Measurements from ENCODE around the gene ITCH.

DNA sequence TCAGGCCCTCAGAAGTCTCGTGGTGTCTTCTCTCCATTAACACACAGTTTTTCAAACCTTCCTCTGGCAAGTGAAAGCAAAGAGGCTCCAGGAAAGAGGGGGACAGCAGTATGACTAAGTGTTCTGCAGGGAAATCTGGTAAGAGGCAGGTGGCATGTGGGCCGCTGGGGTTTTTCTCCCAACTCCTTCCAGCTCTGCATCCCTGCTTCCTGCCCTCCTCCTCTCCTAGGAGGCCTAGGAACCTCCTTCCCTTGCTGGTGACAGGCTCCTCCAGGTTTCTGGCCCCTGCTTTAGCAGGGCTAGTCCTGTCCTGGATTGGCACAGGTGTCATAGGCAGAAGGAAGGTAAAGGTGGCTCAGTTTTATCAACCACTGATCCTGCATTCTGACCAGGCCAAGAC lies 7.6 kb upstream of the ITCH start:
- TF ChIP-seq, protein P1, sequence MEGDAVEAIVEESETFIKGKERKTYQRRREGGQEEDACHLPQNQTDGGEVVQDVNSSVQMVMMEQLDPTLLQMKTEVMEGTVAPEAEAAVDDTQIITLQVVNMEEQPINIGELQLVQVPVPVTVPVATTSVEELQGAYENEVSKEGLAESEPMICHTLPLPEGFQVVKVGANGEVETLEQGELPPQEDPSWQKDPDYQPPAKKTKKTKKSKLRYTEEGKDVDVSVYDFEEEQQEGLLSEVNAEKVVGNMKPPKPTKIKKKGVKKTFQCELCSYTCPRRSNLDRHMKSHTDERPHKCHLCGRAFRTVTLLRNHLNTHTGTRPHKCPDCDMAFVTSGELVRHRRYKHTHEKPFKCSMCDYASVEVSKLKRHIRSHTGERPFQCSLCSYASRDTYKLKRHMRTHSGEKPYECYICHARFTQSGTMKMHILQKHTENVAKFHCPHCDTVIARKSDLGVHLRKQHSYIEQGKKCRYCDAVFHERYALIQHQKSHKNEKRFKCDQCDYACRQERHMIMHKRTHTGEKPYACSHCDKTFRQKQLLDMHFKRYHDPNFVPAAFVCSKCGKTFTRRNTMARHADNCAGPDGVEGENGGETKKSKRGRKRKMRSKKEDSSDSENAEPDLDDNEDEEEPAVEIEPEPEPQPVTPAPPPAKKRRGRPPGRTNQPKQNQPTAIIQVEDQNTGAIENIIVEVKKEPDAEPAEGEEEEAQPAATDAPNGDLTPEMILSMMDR (IDR thresholded peaks at IDR 0.05) = no peak
- TF ChIP-seq POLR2AphosphoS5 (IDR thresholded peaks at IDR 0.05; ENCODE audit: insufficient read depth in 1 of 2, low read depth in 1 of 2) = no peak
